GM19239 (cell line): ENCODE measurements around the gene ACSL3.
"Not testable (repeated sequence)": the region's sequence is repeated elsewhere in the genome, so short reads cannot be mapped to it uniquely, and the experiment has no call there.

Experiments
- DNase-seq: peaks from one replicate; pipeline ENCODE4 v3.0.0; 2011; ENCODE audit warnings: low spot score; ENCODE audit not compliant: insufficient read length
- FAIRE-seq: peaks from 2 replicates; lab custom pipeline; 2011; peaks lifted over from hg19 to GRCh38; lab: Jason Lieb, UNC

ACSL3 gene

GRCh38 chr2:222963641-222964040 is 102.8 kb downstream of the ACSL3 start:
- DNase-seq (no peak), FAIRE-seq (no peak)

GRCh38 chr2:222964376-222965031 is 103.7 kb downstream of the ACSL3 start:
- no peak for FAIRE-seq
- DNase-seq: no peak

DNA sequence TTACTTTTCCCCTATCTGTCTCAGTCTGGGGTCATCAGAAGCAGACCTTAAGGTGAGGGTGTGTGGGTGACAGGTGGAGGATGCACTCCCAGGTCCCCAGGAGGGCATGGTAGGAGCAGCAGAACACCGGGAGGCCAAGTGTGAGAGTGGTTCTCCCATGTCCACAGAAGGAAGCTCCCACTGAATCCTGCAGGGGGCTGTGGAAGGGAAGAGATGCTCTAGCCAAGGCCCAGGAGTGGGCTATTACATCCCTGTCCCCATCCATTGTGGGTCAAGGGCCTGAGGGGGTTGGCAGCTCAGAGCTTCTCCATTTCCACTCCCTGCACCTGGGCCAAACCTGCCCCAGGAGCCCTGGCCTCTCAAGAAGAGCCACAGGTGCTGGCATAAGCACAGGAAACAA is 104.7 kb downstream of the ACSL3 start:
- FAIRE-seq (no peak), DNase-seq (no peak)

DNA sequence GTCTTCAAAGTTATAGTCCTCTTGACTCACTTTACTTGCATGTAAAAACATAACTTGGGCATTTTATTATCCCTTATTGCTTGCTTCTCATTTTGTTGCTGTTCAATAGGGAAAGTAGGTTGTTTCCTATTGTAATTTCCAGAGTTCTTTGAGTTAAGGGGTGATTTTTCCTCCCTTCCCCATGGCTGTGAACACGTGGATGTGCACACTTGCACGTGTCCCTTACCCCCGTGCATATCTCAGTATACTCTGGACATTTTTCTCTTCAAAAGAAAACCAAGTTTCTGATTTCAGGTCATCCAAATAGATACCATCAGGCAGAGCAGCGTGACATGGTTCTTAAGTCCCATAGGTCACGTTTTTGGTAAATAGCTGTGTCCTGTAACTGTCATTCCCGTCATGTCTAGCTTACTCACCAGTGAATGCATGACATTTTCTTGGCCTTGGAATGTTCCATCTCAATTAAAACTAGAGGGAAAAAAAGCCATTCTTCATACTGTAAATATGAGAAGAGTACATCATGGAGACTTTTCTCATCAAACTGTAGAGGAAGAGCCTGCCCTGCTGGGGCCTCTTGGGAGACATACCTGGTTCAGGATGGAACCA is 107.8 kb downstream of the ACSL3 start:
- no peak for FAIRE-seq
- no peak for DNase-seq

- FAIRE-seq (no peak), DNase-seq (no peak)
These were observed 108.7 kb downstream of the ACSL3 start for GRCh38 chr2:222969491-222969890.

DNA sequence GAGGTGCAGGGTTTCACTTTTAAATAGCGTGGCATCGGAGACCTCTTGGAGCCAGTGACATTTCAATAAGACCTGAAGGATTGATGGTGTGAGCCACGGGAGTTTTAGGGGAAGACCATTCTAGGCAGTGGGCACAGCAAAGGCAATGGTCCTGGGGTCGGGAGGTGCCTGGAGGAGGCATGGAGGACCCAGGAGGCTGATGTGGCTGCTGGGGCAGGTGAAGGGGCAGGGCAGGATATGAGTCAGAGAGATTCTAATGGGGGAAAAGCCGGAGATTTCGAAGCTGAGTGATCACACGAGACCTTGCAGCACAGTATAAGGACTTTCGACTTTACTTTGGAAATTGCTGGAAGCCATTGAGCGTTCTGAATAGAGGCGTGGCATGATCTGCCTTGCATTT is 111.6 kb downstream of the ACSL3 start:
- FAIRE-seq: no peak
- no peak for DNase-seq

- DNase-seq (no peak), FAIRE-seq (no peak)
These were observed 112.4 kb downstream of the ACSL3 start for GRCh38 chr2:222973237-222973636.

DNA sequence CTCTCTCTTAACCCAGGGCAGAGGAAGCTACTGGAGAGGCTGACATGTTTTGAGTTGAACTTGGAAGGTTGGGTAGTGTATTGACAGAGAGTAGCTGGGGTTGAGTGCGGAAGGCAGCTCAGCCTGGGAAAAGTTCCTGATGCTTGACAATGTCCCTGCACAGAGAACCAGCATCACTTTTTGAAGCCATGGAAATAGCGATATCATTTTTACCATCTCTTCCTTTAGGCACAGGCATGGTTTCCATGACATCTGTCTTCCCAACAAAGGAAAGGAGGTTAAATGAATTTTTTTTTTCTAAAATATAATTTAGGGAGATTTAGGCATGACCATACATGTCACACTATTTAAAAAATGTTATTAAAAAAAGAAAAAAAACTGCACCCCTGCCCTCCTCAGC is 112.9 kb downstream of the ACSL3 start:
- no peak for DNase-seq

GRCh38 chr2:222976521-222977061 is 115.8 kb downstream of the ACSL3 start:
- FAIRE-seq: no peak
- DNase-seq: no peak

More for the DNA sequence above, 112.9 kb downstream of the ACSL3 start:
- no peak for FAIRE-seq

- FAIRE-seq: no peak
These were observed 116.3 kb downstream of the ACSL3 start for GRCh38 chr2:222977121-222977520.

DNA sequence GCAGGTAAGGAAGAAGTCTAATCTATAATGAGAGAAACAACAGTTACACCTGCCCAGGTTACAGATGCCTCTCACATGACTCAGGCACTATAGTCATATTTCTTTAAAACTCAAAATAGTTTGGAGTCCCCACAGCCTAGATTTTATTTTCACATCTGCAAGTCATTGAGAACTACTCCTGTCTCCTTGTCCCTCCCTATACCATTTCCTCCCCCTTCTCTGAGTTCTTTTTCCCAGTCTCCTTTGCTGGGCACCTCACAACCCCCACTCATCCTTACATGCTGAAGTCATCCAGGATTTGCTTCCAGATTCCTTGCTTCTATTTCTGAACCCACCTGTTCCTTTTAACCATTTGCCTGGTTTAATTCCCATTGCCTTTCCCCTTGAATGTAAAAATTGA is 118.0 kb downstream of the ACSL3 start:
- FAIRE-seq (no peak), DNase-seq (no peak)

More at GRCh38 chr2:222977121-222977520, 116.3 kb downstream of the ACSL3 start:
- no peak for DNase-seq

GRCh38 chr2:222979484-222979883 is 118.6 kb downstream of the ACSL3 start:
- no peak for FAIRE-seq
- no peak for DNase-seq

GRCh38 chr2:222982010-222982908 is 121.4 kb downstream of the ACSL3 start:
- DNase-seq: no peak

DNA sequence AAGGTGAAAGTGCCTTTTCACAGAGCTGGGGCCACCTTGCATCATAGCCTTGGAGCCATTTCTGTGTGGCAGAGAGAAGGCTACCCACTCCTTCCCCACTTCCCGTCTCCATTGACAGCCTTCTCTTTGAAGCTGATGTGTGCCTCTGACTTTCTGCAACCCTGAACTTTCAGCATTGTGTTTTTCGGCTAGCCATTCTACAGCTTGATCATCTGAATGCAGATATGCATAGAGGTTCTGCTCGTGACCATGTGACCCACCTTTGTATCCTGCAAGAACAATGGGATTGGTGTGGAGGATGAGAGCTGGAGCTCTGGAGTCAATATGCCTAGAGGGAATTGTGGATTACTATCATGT is 122.1 kb downstream of the ACSL3 start:
- FAIRE-seq: no peak

More at GRCh38 chr2:222982010-222982908, 121.4 kb downstream of the ACSL3 start:
- no peak for FAIRE-seq

GRCh38 chr2:222984908-222985307 is 124.1 kb downstream of the ACSL3 start:
- FAIRE-seq (no peak), DNase-seq (no peak)

More for the DNA sequence above, 122.1 kb downstream of the ACSL3 start:
- no peak for DNase-seq

DNA sequence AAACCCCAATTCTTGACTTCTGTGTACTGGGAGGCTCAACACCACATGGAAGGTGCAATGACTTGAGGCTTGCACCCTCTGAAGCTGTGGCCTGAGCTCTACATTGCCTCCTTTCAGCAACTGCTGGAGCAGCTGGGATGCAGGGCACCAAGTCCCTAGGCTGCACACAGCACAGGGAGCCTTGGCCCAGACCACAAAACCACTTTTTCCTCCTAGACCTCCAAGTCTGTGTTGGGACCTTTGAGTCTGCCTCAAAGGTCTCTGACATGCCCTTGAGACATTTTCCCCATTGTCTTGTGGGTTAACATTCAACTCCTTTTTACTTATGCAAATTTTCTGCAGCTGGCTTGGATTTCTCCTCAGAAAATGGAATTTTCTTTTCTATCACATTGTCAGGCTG is 128.6 kb downstream of the ACSL3 start:
- FAIRE-seq (no peak), DNase-seq (no peak)

GRCh38 chr2:222990206-222990605 is 129.4 kb downstream of the ACSL3 start:
- DNase-seq, FAIRE-seq: not testable (repeated sequence)

GRCh38 chr2:222992137-222992536 is 131.3 kb downstream of the ACSL3 start:
- no peak for DNase-seq
- no peak for FAIRE-seq
